GM19463 (cell line): ENCODE results near the gene SIX4.
"Not testable (repeated sequence)": the region's sequence is repeated elsewhere in the genome, so short reads cannot be mapped to it uniquely, and the experiment has no call there.

Experiments used
- ATAC-seq: cut with Tn5 transposase; IDR thresholded peaks from one replicate; pipeline ENCODE4 v1.9.1; 2021; ENCODE audit warnings: mild to moderate bottlenecking, moderate library complexity; ENCODE audit not compliant: unreplicated experiment

Gene SIX4

GRCh38 chr14:60723907-60724618 lies at the start of gene SIX4:
Gene SIX4 (minus strand): TSS chr14:60724351. CDS start chr14:60724074, 277 bp downstream.
- peak; percentile 49 for ATAC-seq

GRCh38 chr14:60773558-60773957 lies 49.4 kb upstream of the SIX4 start:
- peak; percentile 57 for ATAC-seq

GRCh38 chr14:60771117-60771516 lies 47.0 kb upstream of the SIX4 start:
- ATAC-seq = no peak

- ATAC-seq = no peak
Measured at GRCh38 chr14:60768602-60769001, 44.5 kb upstream of the SIX4 start.

GRCh38 chr14:60760644-60761364 lies 36.7 kb upstream of the SIX4 start:
- ATAC-seq = no peak

GRCh38 chr14:60760209-60760608 lies 36.1 kb upstream of the SIX4 start:
- ATAC-seq = no peak

- no peak for ATAC-seq
Measured at GRCh38 chr14:60758885-60759284, 34.7 kb upstream of the SIX4 start.

- ATAC-seq = no peak
Measured at GRCh38 chr14:60757567-60758002, 33.4 kb upstream of the SIX4 start.

- ATAC-seq = no peak
Measured at GRCh38 chr14:60756847-60757246, 32.7 kb upstream of the SIX4 start.

GRCh38 chr14:60753264-60754119 lies 29.3 kb upstream of the SIX4 start:
- ATAC-seq = peak; percentile 97

GRCh38 chr14:60744566-60744965 lies 20.4 kb upstream of the SIX4 start:
- ATAC-seq = no peak

- no peak for ATAC-seq
Measured at GRCh38 chr14:60738843-60739508, 14.8 kb upstream of the SIX4 start.

- ATAC-seq = no peak
Measured at GRCh38 chr14:60736494-60736893, 12.3 kb upstream of the SIX4 start.

- no peak for ATAC-seq
Measured at GRCh38 chr14:60735416-60735815, 11.3 kb upstream of the SIX4 start.

GRCh38 chr14:60734465-60735242 lies 10.5 kb upstream of the SIX4 start, which contains the start of gene MNAT1:
Gene MNAT1 (plus strand): TSS chr14:60734761. CDS start chr14:60734863, 102 bp downstream.
- ATAC-seq = peak; percentile 96

- no peak for ATAC-seq
Measured at GRCh38 chr14:60732840-60733483, 8.8 kb upstream of the SIX4 start.

- ATAC-seq = not testable (repeated sequence)
Measured at GRCh38 chr14:60731291-60731690, 7.1 kb upstream of the SIX4 start.

GRCh38 chr14:60723116-60723906 lies 840 bp downstream of the SIX4 start:
- ATAC-seq = peak; percentile 38
